Ectodermal cell (in vitro differentiated cells): Measurements from ENCODE around the gene PRAC2.

ENCODE experiments used
- H3K27ac ChIP-seq: 2 replicates; pipeline ENCODE4 v1.7.0; 2013; ENCODE audit warnings: mild to moderate bottlenecking, low read depth, low read length; ENCODE audit not compliant: insufficient read depth, poor library complexity, severe bottlenecking
- H3K27me3 ChIP-seq: 2 replicates; pipeline ENCODE4 v1.7.0; 2013; ENCODE audit warnings: mild to moderate bottlenecking, low read length; ENCODE audit not compliant: insufficient read depth, control insufficient read depth, poor library complexity, severe bottlenecking
- H3K36me3 ChIP-seq: one replicate; pipeline ENCODE4 v1.7.0; 2013; ENCODE audit warnings: low read length; ENCODE audit not compliant: control insufficient read depth, insufficient read depth
- H3K4me1 ChIP-seq: one replicate; pipeline ENCODE4 v1.7.0; 2013; ENCODE audit warnings: low read length; ENCODE audit not compliant: control insufficient read depth, insufficient read depth
- H3K4me3 ChIP-seq: 2 replicates; pipeline ENCODE4 v1.7.0; 2013; ENCODE audit warnings: low read depth, low read length, control low read depth; ENCODE audit not compliant: insufficient read depth
- H3K9me3 ChIP-seq: 2 replicates; pipeline ENCODE4 v1.7.0; 2013; ENCODE audit warnings: mild to moderate bottlenecking, low read length, moderate library complexity; ENCODE audit not compliant: control insufficient read depth
- WGBS, 2 experiments: methylation state at CpG; one replicate each; pipeline ENCODE4 v1.1.7; 2013; ENCODE audit warnings: missing lambda C conversion rate in 2 of 2; 5-methylcytosine and 5-hydroxymethylcytosine counted together

Gene PRAC2

DNA sequence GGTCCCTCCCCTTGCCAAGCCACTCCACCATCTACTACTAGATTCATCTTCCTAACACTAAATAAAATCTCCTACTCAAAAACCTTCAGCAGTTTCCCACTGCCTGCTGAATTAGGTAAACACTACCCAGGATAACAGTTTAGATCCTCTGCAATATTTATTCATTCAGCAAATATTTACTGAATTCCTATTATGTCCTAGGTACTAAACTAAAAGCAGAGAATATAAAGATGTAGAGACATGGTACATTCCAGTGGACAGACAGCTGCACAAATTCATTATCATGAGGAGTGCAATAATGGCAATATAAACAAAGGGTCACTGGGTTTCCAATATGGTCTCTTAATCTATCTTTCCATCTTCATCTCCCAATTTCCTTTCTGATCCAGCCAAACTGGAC lies 36.3 kb downstream of the PRAC2 start:
- Histone ChIP-seq H3K4me3 (no peak overlapping the region), H3K27me3 (peaks cover 99% of the 10 kb centered on the region), H3K27ac (no peak overlapping the region), H3K4me1 (no peaks in the 10 kb centered on the region), H3K9me3 (no peaks in the 10 kb centered on the region), H3K36me3 (no peaks in the 10 kb centered on the region)

DNA sequence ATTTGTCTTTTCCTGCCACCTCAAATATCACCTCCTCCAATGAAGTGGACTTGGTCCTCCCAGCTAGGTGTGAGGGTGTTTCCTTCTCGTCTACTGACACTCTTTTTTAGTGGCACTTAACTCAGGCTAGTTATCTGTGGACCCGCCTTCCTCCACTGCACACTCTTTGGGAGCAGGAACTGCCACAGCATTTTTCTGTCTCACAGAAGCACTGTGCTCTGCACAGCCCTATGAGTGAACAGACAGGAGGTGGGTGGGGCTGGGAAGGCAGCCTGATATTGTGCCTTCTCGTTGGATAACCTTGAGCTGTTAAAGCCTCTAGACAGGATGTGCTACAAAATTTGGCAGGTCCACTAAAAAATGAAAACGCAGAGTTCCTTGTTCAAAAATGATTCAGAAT lies 37.4 kb downstream of the PRAC2 start:
- Histone ChIP-seq H3K36me3 (no peaks in the 10 kb centered on the region), H3K4me1 (no peaks in the 10 kb centered on the region), H3K9me3 (no peaks in the 10 kb centered on the region), H3K27ac (no peak overlapping the region), H3K27me3 (peaks cover 94% of the 10 kb centered on the region), H3K4me3 (no peak overlapping the region)
- WGBS, 2 experiments: 79 to 83% methylated on average over 4 of the region's 4 CpGs

DNA sequence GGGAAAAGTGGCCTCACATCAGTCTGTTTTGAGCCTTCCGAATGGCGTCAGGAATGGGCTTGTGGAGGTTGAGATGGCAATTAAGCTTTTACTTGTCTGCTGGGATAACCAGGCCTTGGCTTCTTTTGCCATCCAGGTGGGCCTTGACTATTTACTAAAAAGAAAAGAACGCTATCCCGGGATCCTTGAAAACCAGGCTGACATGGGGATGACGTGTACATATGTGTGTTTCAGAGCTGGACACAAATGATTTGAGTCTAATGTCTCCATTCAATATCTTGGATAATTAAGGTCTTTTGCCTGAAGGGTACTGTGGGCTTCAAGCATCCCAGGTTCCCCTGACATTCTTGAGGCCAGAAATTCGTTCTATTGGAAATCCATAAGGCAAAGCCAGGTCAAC lies 38.1 kb downstream of the PRAC2 start:
- Histone ChIP-seq H3K4me1 (no peaks in the 10 kb centered on the region), H3K27me3 (peaks cover 91% of the 10 kb centered on the region), H3K36me3 (no peaks in the 10 kb centered on the region), H3K4me3 (no peak overlapping the region), H3K9me3 (no peaks in the 10 kb centered on the region), H3K27ac (no peak overlapping the region)
- 71 to 73% methylated on average over 6 of the region's 6 CpGs for WGBS, 2 experiments

GRCh38 chr17:48767263-48767774 lies 44.3 kb downstream of the PRAC2 start:
- H3K36me3 ChIP-seq: no peaks in the 10 kb centered on the region
- no peak overlapping the region for H3K4me3 ChIP-seq
- peaks cover 30% of the 10 kb centered on the region for H3K27me3 ChIP-seq
- H3K4me1 ChIP-seq: no peaks in the 10 kb centered on the region
- WGBS, 2 experiments: 88 to 94% methylated on average over 4 of the region's 4 CpGs
- no peak overlapping the region for H3K27ac ChIP-seq
- H3K9me3 ChIP-seq: no peaks in the 10 kb centered on the region

DNA sequence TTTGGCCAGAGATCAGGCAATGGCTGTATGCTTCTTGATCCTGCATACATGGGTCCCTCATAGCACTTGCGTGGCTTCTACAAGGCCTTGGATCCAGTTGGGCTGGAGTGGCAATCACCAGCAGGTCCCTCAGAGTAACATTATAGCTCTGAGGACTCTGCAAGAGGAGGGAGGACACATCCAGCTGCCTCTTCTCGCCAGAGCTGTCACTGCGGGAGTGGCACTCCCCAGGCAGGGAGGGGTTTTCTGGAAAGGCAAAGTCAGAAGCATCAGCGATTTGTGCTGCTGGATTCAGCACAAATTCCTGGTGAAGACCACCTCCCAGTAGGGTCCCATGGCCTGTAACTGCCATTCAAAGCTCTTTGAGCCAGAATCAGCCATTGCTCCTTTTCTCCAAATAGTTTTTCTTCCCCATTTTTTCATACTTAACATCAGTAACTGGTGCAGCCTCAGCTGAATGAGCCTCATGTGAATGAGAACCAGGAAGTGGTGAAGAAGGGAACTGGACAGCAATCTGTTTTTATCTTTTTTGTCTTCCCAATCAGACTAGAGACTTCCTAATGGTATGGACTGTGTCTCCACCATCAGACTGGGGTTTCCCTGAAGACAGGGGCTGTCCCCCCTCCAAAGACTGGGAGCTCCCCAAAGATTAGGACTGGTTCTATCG lies 46.2 kb downstream of the PRAC2 start:
- H3K27ac ChIP-seq: no peak overlapping the region
- H3K4me3 ChIP-seq: no peak overlapping the region
- no peaks in the 10 kb centered on the region for H3K4me1 ChIP-seq
- H3K36me3 ChIP-seq: no peaks in the 10 kb centered on the region
- no peaks in the 10 kb centered on the region for H3K9me3 ChIP-seq
- H3K27me3 ChIP-seq: peaks cover 12% of the 10 kb centered on the region
- 83 to 84% methylated on average over 5 of the region's 5 CpGs for WGBS, 2 experiments

DNA sequence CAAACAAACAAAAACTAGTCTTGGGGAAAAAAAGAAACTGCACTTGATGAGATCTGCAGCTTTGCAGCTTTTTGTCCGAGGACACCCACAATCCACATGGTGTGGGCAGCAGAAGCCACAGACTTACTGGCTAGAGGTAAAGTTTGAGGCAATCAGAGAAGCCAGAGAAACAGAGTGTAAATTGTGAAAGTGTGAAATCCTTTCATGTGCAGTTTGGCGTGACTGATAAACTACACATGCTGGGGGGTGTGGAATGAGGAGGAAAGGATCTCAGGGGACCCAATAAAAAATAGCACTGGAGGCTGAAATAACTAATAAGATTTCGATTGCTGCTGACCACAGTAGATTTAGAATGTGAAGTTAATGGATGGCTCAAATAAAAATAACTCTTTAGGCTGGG lies 48.0 kb downstream of the PRAC2 start:
- Histone ChIP-seq H3K27me3 (no peaks in the 10 kb centered on the region), H3K4me3 (no peak overlapping the region), H3K27ac (no peak overlapping the region), H3K4me1 (no peaks in the 10 kb centered on the region), H3K9me3 (no peaks in the 10 kb centered on the region), H3K36me3 (no peaks in the 10 kb centered on the region)
- WGBS, 2 experiments: 83 to 85% methylated on average over 3 of the region's 3 CpGs

- WGBS, 2 experiments: 90 to 96% methylated on average over 3 of the region's 3 CpGs
- H3K27me3 ChIP-seq: no peaks in the 10 kb centered on the region
Measured at GRCh38 chr17:48773245-48773644, 50.3 kb downstream of the PRAC2 start.

More at GRCh38 chr17:48773245-48773644, 50.3 kb downstream of the PRAC2 start:
- no peaks in the 10 kb centered on the region for H3K36me3 ChIP-seq
- no peaks in the 10 kb centered on the region for H3K4me1 ChIP-seq
- H3K4me3 ChIP-seq: no peak overlapping the region
- H3K9me3 ChIP-seq: no peaks in the 10 kb centered on the region
- H3K27ac ChIP-seq: no peak overlapping the region
